Naive thymus-derived CD8-positive, alpha-beta T cell (primary cell): ENCODE results near the gene CACNA1D. TPM values are rescaled to one million over a fixed set of nuclear protein-coding genes. Genes with fewer than 3 reads are reported as not detected.

ENCODE experiments used
- ATAC-seq, 2 donors: fragments of 150-1000 bp; cut with Tn5 transposase in 1 of 2; sonication (Bioruptor Pico), chemical (Tn5 transposase) in 1 of 2; 1 replicate in 1 of 2; 2 replicates in 1 of 2; pipeline ENCODE4 v1.10.0; 2021; ENCODE audit warnings: mild to moderate bottlenecking in 2 of 2, moderate library complexity in 2 of 2
- POLR2A ChIA-PET: fragments of 350-600 bp; sonication (Branson Sonifier 250); formaldehyde crosslinking; loops from one replicate; lab custom pipeline; 2021; ENCODE audit warnings: antibody characterized with exemption; lab: Charles Lee
- DNase-seq, 10 donors: peaks; one replicate each; pipeline versions ENCODE4 v3.0.0 to v3.0.0-alpha.2; 2020 to 2022
- H3K27ac Mint-ChIP-seq, 10 donors: one replicate each; pipeline ENCODE4 v1.8.0; 2020 to 2022; ENCODE audit warnings: mild to moderate bottlenecking in 10 of 10, mixed read lengths in 10 of 10, moderate library complexity in 4 of 10, inconsistent platforms in 1 of 10
- H3K27me3 Mint-ChIP-seq, 5 donors: one replicate each; pipeline ENCODE4 v1.8.0; 2021 to 2022; ENCODE audit warnings: mixed read lengths in 5 of 5
- H3K36me3 Mint-ChIP-seq, 3 donors: one replicate each; pipeline ENCODE4 v1.8.0; 2020 to 2022; ENCODE audit warnings: mixed read lengths in 3 of 3, mild to moderate bottlenecking in 2 of 3, inconsistent platforms in 1 of 3
- H3K4me1 Mint-ChIP-seq, 4 donors: one replicate each; pipeline ENCODE4 v1.8.0; 2021 to 2022; ENCODE audit warnings: mixed read lengths in 4 of 4
- H3K4me3 Mint-ChIP-seq, 10 donors: one replicate each; pipeline ENCODE4 v1.8.0; 2020 to 2022; ENCODE audit warnings: mild to moderate bottlenecking in 10 of 10, mixed read lengths in 10 of 10, moderate library complexity in 6 of 10, inconsistent platforms in 1 of 10
- H3K9me3 Mint-ChIP-seq, 9 donors: one replicate each; pipeline ENCODE4 v1.8.0; 2020 to 2022; ENCODE audit warnings: mixed read lengths in 9 of 9, mild to moderate bottlenecking in 3 of 9, inconsistent platforms in 1 of 9, moderate library complexity in 1 of 9
- polyA plus RNA-seq, 3 donors: library from polyadenylated mRNA; unstranded; fragments of 300-500 nt; fragmentation: Illumina TruSeq; gene quantifications; one replicate each; pipeline ENCODE4 v1.2.3, GENCODE V29; 2021
- total RNA-seq, 8 experiments: library from RNA in 2 of 8; stranded (reverse) in 2 of 8; gene quantifications; one replicate each; pipeline ENCODE4 v1.2.3 and lab custom pipeline; 2021 to 2026

Gene CACNA1D
- total and polyA plus RNA-seq, 5 experiments from 2014 or later, result not detected

DNA sequence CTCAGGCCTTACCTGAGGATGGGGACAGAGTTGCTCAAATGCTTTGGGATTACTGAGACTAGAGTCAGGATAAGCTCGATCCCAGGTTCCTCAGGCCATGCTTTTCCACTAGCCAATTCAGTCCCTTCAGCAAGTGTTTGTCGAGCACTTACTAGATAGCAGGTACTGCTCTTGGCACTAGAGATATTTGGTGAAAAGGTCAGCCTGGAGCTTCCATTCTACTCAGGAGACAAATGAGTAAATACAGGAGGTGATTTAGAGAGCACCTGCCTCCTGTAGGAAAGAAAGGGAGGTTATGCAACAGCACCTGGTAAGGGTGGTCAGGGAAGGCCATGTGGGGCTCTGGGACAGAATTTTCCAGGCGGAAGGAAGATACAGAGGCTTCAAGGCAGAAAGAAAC lies 99.9 kb downstream of the CACNA1D start:
- DNase-seq (no peak), ATAC-seq (no peak)
- no peak overlapping the region for H3K4me3 Mint-ChIP-seq
- POLR2A ChIA-PET, result no interaction called here
- H3K27me3 Mint-ChIP-seq, result peaks cover 0 to 15% (median 1%) of the 10 kb centered on the region in 5 donors
- H3K4me1 Mint-ChIP-seq, result peaks cover 2 to 12% (median 8%) of the 10 kb centered on the region in 4 donors
- no peak overlapping the region for H3K27ac Mint-ChIP-seq
- H3K36me3 Mint-ChIP-seq, result no peaks in the 10 kb centered on the region
- no peaks in the 10 kb centered on the region for H3K9me3 Mint-ChIP-seq

DNA sequence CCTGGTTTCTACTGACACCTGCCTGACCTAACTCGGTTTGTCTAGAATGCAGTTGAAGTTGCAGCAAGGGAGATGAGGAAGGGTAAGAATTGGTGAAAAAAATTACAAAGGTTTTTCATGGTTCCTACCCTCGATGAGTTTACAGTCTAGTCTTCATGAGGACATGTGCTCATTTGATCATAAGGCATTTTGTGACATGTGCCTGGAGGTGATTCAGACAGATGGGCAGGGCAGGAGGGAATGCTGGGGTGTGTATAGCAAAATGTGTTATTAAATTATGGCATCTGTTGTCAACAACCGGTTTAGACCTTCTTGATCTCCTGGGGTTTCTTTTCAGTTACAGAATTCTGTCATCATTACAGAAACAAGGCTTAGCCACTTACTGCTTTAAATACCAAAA lies 101.2 kb downstream of the CACNA1D start:
- POLR2A ChIA-PET, result no interaction called here
- no peak for DNase-seq
- Mint-ChIP-seq H3K36me3 (no peaks in the 10 kb centered on the region), H3K27ac (no peak overlapping the region), H3K27me3 (peaks cover 0 to 12% (median 1%) of the 10 kb centered on the region in 5 donors), H3K4me1 (peaks cover 2 to 12% (median 8%) of the 10 kb centered on the region in 4 donors), H3K4me3 (no peak overlapping the region), H3K9me3 (no peaks in the 10 kb centered on the region)
- no peak for ATAC-seq

DNA sequence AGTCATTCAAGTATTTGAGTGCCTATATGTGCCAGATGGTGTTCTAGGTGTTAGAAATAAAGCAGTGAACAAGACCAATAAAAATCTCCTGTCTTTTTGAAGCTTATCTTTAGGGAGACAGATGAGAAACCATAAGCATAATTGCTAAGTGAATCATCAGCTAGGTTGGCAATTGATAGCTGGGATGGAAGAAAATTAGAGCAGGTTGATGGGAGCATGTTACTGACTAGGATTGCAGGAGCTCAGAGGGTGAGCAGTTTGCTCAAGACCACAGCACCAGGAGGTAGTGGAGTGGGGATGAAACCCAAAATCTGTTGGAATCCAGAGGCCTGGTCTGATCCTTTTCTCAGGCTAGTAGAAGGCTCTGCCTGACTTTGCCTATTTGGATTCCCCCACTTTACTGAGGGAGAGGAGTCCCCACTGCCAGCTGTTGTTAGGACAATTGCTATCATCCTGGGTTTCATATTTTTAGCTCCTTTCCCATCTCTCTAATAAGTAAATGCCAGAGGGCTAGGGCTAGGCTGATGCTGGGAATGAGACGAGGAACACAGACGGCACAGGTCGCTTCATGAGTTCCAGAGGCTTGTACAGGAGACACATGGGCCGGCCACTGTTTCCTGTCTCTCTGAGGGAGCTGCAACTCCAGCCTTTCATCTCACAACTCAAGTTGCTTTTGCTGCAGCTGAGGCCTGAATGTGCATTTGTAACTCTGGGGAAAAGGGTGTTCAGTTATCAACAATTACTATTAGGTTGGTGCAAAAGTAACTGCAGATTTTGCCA lies 102.9 kb downstream of the CACNA1D start:
- Mint-ChIP-seq H3K27me3 (peaks cover 0 to 7% (median 0%) of the 10 kb centered on the region in 5 donors), H3K4me3 (no peak overlapping the region), H3K36me3 (no peaks in the 10 kb centered on the region), H3K9me3 (no peaks in the 10 kb centered on the region), H3K4me1 (peaks cover 2 to 12% (median 8%) of the 10 kb centered on the region in 4 donors), H3K27ac (peak overlapping the region in 1 of 10 donors; percentile 24)
- POLR2A ChIA-PET, result no interaction called here
- peak in 1 of 2 donors; percentile 20 for ATAC-seq
- DNase-seq, result peak in 1 of 10 donors; percentile 6

DNA sequence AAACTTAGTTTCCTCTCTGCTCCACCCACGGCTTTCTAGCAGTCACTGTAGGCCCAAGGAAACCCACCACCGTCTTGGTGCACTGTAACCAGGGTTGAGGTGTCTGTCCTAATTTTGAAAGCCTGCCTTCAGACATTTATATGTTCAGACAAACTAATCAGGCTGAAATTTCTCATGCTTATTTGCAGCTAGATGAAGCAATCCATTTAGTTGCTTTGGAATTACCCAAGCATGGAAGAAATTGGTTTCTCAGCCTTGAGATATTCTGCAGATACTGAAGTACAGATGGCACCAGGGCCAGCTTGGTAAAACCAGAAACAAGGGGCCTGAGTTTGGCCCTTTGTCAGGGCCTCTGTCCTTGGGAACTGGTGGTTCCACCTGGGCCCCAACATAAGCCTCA lies 105.4 kb downstream of the CACNA1D start:
- H3K36me3 Mint-ChIP-seq, result no peaks in the 10 kb centered on the region
- no peak overlapping the region for H3K4me3 Mint-ChIP-seq
- DNase-seq (no peak), ATAC-seq (no peak)
- H3K9me3 Mint-ChIP-seq, result no peaks in the 10 kb centered on the region
- peaks cover 0 to 2% (median 0%) of the 10 kb centered on the region in 5 donors for H3K27me3 Mint-ChIP-seq
- H3K4me1 Mint-ChIP-seq, result peaks cover 2 to 12% (median 8%) of the 10 kb centered on the region in 4 donors
- POLR2A ChIA-PET, result no interaction called here
- H3K27ac Mint-ChIP-seq, result no peak overlapping the region

DNA sequence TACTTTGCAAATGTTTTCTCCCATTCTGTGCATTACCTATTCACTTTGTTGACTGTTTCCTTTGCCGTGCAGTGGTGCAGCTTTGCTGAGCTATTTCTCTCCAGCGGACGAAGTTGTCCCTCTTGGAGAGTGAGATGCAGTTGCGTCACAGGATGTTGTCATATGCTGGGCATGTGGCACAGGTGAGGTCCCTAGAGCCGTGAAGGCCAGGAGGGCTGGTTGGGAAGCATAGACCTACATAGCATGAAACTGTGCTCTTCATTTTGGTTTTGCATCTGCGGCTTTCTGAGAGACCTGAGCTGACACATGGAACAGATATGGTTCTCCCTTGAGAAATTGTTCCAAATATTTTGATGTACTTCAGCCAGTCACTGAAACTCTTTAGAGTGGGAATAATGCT lies 108.5 kb downstream of the CACNA1D start:
- DNase-seq, result no peak
- ATAC-seq, result no peak
- peaks cover 0 to 4% (median 0%) of the 10 kb centered on the region in 3 donors for H3K36me3 Mint-ChIP-seq

DNA sequence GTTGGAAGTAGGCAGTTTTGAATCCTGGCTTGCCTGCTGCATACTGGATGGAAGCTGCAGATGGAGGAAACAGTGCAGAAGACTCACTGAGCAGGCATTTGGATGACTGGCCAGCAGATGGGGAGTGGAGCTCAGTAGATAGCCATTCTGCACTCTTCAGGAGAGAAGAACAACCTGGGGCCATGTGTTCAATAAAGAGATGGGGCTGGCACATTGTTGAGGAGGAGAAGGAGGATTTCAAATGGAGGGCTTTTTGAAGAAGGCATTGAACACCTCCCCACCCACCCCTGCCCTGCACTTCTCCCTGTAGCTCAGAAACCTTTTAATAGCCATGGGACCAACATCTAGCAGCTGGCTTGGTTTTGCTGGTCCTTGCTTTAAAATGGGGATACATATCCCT lies 109.8 kb downstream of the CACNA1D start:
- ATAC-seq, result no peak
- H3K9me3 Mint-ChIP-seq, result peaks cover 0 to 17% (median 7%) of the 10 kb centered on the region in 9 donors
- DNase-seq, result no peak
- H3K27ac Mint-ChIP-seq, result no peak overlapping the region
- POLR2A ChIA-PET, result no interaction called here
- no peaks in the 10 kb centered on the region for H3K4me1 Mint-ChIP-seq
- H3K27me3 Mint-ChIP-seq, result peaks cover 0 to 4% (median 4%) of the 10 kb centered on the region in 5 donors
- no peak overlapping the region for H3K4me3 Mint-ChIP-seq
- peaks cover 0 to 4% (median 0%) of the 10 kb centered on the region in 3 donors for H3K36me3 Mint-ChIP-seq

More for the DNA sequence above, 108.5 kb downstream of the CACNA1D start:
- POLR2A ChIA-PET, result no interaction called here
- Mint-ChIP-seq H3K4me3 (no peak overlapping the region), H3K9me3 (peaks cover 0 to 14% (median 5%) of the 10 kb centered on the region in 9 donors), H3K27ac (no peak overlapping the region), H3K27me3 (peaks cover 0 to 4% (median 2%) of the 10 kb centered on the region in 5 donors), H3K4me1 (peaks cover 0 to under 1% (median under 1%) of the 10 kb centered on the region in 4 donors)

DNA sequence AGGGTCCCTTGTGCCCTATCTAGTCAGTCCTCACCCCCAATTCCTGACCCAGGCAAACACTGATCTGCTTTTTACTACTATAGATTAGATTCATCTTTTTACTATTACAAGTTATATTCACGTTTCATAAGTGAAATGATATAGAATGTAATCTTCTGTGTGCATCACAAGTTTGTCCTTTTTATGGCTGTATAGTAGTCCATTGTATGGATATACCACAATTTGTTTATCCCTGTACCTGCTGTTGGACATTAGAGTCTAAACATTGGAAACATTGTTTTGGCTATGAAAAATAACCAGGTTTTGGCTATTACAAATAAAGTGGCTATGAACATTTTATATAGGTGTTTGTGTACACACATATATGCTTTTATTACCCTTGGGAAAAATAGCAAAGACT lies 112.4 kb downstream of the CACNA1D start:
- POLR2A ChIA-PET, result no interaction called here
- ATAC-seq (no peak), DNase-seq (no peak)
- peaks cover 0 to 12% (median 4%) of the 10 kb centered on the region in 5 donors for H3K27me3 Mint-ChIP-seq
- no peak overlapping the region for H3K4me3 Mint-ChIP-seq
- peaks cover 0 to 4% (median 0%) of the 10 kb centered on the region in 3 donors for H3K36me3 Mint-ChIP-seq
- no peaks in the 10 kb centered on the region for H3K4me1 Mint-ChIP-seq
- no peak overlapping the region for H3K27ac Mint-ChIP-seq
- peaks cover 0 to 17% (median 7%) of the 10 kb centered on the region in 9 donors for H3K9me3 Mint-ChIP-seq

DNA sequence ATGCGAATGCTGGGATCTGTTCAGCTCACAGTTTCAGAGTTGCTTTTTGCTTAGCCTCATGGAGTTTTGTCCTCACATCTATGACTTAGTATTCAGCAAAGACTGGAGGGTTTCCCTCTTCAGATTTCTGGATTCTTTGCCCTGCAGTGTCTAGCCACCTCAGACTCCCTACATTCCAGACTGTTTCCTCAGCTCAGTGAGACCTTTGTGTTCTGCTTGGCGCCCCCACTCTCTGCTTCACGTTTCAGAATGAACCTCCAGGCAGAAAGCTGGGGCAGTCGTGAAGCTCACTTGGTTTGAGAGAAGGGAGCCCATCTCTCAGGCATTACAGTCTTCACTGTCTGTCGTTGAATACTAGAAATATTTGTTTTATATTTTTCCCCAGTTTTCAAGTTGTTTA lies 118.1 kb downstream of the CACNA1D start:
- H3K27me3 Mint-ChIP-seq, result peaks cover 14 to 44% (median 17%) of the 10 kb centered on the region in 5 donors
- H3K36me3 Mint-ChIP-seq, result no peaks in the 10 kb centered on the region
- ATAC-seq (no peak), DNase-seq (no peak)
- no peaks in the 10 kb centered on the region for H3K4me1 Mint-ChIP-seq
- no peak overlapping the region for H3K4me3 Mint-ChIP-seq
- peaks cover 0 to 7% (median 0%) of the 10 kb centered on the region in 9 donors for H3K9me3 Mint-ChIP-seq
- H3K27ac Mint-ChIP-seq, result no peak overlapping the region
- POLR2A ChIA-PET, result no interaction called here

DNA sequence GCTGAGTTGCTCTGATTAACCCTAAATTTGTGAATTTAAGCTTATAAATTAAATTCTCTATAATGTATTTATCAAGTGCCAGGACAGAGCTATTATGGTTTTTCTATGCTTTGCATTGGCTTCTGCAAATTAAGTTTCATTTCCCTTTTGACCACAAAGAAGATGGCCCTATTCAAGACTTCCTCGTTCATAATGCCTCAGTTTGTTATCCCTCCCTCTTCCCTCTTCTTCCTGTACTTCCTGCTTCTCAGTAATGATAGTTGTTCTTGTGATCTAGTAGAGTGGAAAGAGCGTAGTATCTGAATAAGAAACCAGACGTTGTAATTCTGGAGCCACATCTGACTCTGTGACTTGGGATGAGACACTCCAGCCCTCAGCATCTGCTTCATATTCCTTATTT lies 118.7 kb downstream of the CACNA1D start:
- Mint-ChIP-seq H3K27ac (no peak overlapping the region), H3K4me3 (no peak overlapping the region), H3K27me3 (peaks cover 15 to 49% (median 17%) of the 10 kb centered on the region in 5 donors), H3K36me3 (no peaks in the 10 kb centered on the region), H3K4me1 (no peaks in the 10 kb centered on the region), H3K9me3 (peaks cover 0 to 7% (median 0%) of the 10 kb centered on the region in 9 donors)
- ATAC-seq, result no peak
- POLR2A ChIA-PET, result no interaction called here
- DNase-seq, result no peak

DNA sequence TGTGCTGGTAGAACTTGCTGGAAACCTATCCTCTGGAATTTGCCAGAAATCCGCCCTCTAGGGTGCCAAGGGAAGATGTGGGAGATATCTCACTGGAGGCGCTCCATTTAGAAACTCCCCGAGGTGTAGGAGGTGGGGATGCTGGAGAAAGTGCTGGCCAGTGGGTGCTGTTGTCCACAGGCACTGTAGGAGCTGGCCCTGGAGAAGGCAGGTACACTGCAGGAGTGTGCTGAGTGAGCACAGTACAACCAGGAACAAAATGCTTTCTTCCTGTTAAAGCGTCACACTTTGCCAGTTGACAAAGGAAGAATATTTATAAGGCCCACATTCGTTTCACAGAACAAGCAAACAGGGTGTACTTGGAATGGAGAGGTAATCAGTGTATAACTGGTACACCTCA lies 119.9 kb downstream of the CACNA1D start:
- H3K27ac Mint-ChIP-seq, result no peak overlapping the region
- POLR2A ChIA-PET, result no interaction called here
- H3K36me3 Mint-ChIP-seq, result no peaks in the 10 kb centered on the region
- ATAC-seq, result no peak
- no peak for DNase-seq
- H3K4me1 Mint-ChIP-seq, result no peaks in the 10 kb centered on the region
- peaks cover 0 to 2% (median 0%) of the 10 kb centered on the region in 9 donors for H3K9me3 Mint-ChIP-seq
- peaks cover 19 to 58% (median 20%) of the 10 kb centered on the region in 5 donors for H3K27me3 Mint-ChIP-seq
- H3K4me3 Mint-ChIP-seq, result no peak overlapping the region

DNA sequence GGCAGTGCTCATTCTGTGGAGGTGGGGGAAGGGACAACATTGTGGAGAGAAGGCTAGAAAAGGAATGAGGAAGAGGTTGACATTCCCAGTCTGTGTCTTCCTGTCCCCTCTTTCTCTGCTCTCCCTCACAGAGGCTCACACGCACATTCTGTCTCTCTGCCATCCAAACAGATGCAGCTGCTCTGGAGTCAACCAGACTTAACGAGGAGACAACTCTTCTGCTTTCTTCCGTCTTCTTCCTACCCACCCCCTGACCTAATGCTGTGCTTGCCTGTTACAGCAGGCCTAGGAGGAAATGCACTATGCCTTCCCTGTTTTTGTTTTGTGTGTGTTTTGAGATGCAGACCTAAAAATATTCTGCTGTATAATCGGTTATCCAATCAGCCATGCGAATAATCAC lies 121.9 kb downstream of the CACNA1D start:
- POLR2A ChIA-PET, result no interaction called here
- H3K9me3 Mint-ChIP-seq, result peaks cover 0 to 2% (median 0%) of the 10 kb centered on the region in 9 donors
- H3K4me3 Mint-ChIP-seq, result no peak overlapping the region
- peaks cover 21 to 78% (median 26%) of the 10 kb centered on the region in 5 donors for H3K27me3 Mint-ChIP-seq
- DNase-seq, result no peak
- peak overlapping the region in 1 of 10 donors; percentile 6 for H3K27ac Mint-ChIP-seq
- ATAC-seq, result no peak
- no peaks in the 10 kb centered on the region for H3K4me1 Mint-ChIP-seq
- H3K36me3 Mint-ChIP-seq, result no peaks in the 10 kb centered on the region

DNA sequence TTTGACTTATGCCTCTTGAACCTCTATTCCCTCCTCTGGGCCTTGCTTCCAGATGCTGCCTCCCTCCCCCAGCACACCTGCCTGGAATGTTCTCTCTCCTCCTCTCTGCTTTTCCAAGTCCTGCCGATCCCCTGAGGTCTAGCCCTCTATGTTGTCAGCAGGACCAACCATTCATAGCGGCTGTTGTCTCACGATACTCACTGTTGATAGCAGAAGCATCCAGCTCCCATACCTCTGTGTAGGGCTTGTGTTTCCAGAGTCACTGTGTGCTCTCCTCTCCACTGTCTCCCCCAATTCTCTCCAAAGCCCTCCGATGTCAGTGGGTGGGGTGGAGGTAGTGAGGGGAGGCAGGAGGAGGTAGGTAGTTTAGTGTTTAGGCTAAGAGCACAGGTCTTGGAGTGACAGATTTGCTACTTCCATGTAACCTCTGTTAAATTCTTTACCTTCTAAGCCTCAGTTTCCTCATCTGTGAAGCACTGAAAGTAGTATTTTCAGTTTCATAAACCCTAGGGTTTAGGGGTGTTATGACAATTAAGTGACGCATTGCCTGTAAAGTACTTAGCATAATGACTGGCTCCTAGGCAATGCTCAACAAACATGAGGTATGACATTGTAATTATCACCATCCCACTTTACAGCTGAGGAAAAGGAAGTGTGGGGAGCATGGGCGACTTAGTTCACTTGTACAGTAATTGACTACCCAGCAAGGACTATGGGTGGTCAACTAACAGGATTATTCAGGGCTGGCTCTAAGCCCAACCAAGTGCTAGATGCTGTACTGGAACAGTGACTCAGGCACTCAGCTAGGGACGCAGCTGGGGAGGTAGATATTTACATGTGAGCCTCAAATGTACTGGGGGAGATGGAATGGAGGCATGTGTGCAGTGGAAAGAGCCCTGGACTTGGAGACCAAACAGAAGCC lies 122.8 kb downstream of the CACNA1D start:
- ATAC-seq, result no peak

More for the DNA sequence above, 122.8 kb downstream of the CACNA1D start:
- Mint-ChIP-seq H3K4me1 (no peaks in the 10 kb centered on the region), H3K9me3 (no peaks in the 10 kb centered on the region), H3K36me3 (no peaks in the 10 kb centered on the region), H3K27ac (no peak overlapping the region), H3K4me3 (no peak overlapping the region), H3K27me3 (peaks cover 20 to 82% (median 29%) of the 10 kb centered on the region in 5 donors)
- DNase-seq, result no peak
- POLR2A ChIA-PET, result no interaction called here
